ENCODE results near the gene INPP5A. TPM values are rescaled to one million over a fixed set of nuclear protein-coding genes. Genes with fewer than 3 reads are reported as not detected.
A peak's percentile ranks its signal among the peaks of the same experiment; 100 is the strongest.

The INPP5A gene
- total and polyA plus RNA-seq, 10 donors = 11.1 to 41.3 (median 30.8) TPM

GRCh38 chr10:132543916-132544743, 6.5 kb downstream of the INPP5A start:
- H3K4me1 ChIP-seq = peaks cover 55 to 100% (median 89%) of the 10 kb centered on the region in 6 donors
- peaks cover 0 to 19% (median 0%) of the 10 kb centered on the region in 6 donors for H3K36me3 ChIP-seq
- 53 to 61% (median 58%) methylated on average over 23 to 28 of the region's 28 CpGs for WGBS, 5 donors
- peak; percentile 79 for DNase-seq
- peak overlapping the region in 5 of 8 donors; percentile 9 to 68 (median 63) for H3K27ac ChIP-seq
- intact Hi-C loops (cut with DNase I; ENCODE audit: low total_unique reads) = no loop called here
- peak in 1 of 3 donors; percentile 27 for TF ChIP-seq POLR2AphosphoS5 (IDR thresholded peaks at IDR 0.05)
- no peak for TF ChIP-seq CTCF (IDR thresholded peaks at IDR 0.05 in 8 of 11, conservative IDR thresholded peaks at IDR 0.05 in 3 of 11)
- no peaks in the 10 kb centered on the region for H3K27me3 ChIP-seq (replicated peaks in 1 of 7)
- no peaks in the 10 kb centered on the region for H3K9me3 ChIP-seq
- H3K4me3 ChIP-seq = peak overlapping the region in 3 of 8 donors; percentile 7 to 46 (median 22)

GRCh38 chr10:132544744-132545658, 7.4 kb downstream of the INPP5A start:
- TF ChIP-seq CTCF (IDR thresholded peaks at IDR 0.05 in 8 of 11, conservative IDR thresholded peaks at IDR 0.05 in 3 of 11) (no peak), POLR2AphosphoS5 (IDR thresholded peaks at IDR 0.05) (no peak), POLR2A (IDR thresholded peaks at IDR 0.05) (no peak)
- Histone ChIP-seq H3K27ac (peak overlapping the region in 5 of 8 donors; percentile 22 to 68 (median 63)), H3K4me3 (peak overlapping the region in 3 of 8 donors; percentile 7 to 46 (median 22)), H3K27me3 (replicated peaks in 1 of 7) (no peaks in the 10 kb centered on the region), H3K4me1 (peaks cover 47 to 100% (median 87%) of the 10 kb centered on the region in 6 donors), H3K9me3 (no peaks in the 10 kb centered on the region), H3K36me3 (peaks cover 0 to 19% (median 0%) of the 10 kb centered on the region in 6 donors)
- DNase-seq = peak; percentile 81
- WGBS, 5 donors = 65 to 69% (median 69%) methylated on average over 30 to 35 of the region's 35 CpGs
- intact Hi-C loops (cut with DNase I; ENCODE audit: low total_unique reads) = no loop called here

GRCh38 chr10:132545659-132546367, 8.2 kb downstream of the INPP5A start:
- Histone ChIP-seq H3K36me3 (peaks cover 0 to 17% (median 0%) of the 10 kb centered on the region in 6 donors), H3K27ac (peak overlapping the region in 4 of 8 donors; percentile 66 to 77 (median 71)), H3K4me1 (peaks cover 46 to 100% (median 87%) of the 10 kb centered on the region in 6 donors), H3K9me3 (no peaks in the 10 kb centered on the region), H3K4me3 (no peak overlapping the region), H3K27me3 (replicated peaks in 1 of 7) (no peaks in the 10 kb centered on the region)
- no peak for TF ChIP-seq CTCF (IDR thresholded peaks at IDR 0.05 in 8 of 11, conservative IDR thresholded peaks at IDR 0.05 in 3 of 11)
- TF ChIP-seq POLR2A (IDR thresholded peaks at IDR 0.05) = no peak
- WGBS, 5 donors = 92 to 96% (median 93%) methylated on average over 22 to 34 of the region's 34 CpGs
- DNase-seq = peak; percentile 77
- intact Hi-C loops (cut with DNase I; ENCODE audit: low total_unique reads) = no loop called here
